GM13976 (cell line): ENCODE data around the gene ATP1B2.
A peak's percentile ranks its signal among the peaks of the same experiment; 100 is the strongest.

Experiments
- DNase-seq: peaks from one replicate; pipeline ENCODE4 v3.0.0; 2012; ENCODE audit warnings: low spot score
- in situ Hi-C: fragments of 300-500 bp; cut with MboI; formaldehyde crosslinking; loops from one replicate; pipeline ENCODE4 v1.12.0; 2022; ENCODE audit warnings: low sequenced_read_pairs, mixed read lengths, inconsistent platforms; ENCODE audit not compliant: unreplicated experiment
- TF ChIP-seq, protein P1 (sequence below): IDR thresholded peaks from 2 replicates; pipeline ENCODE4 v1.5.1; 2012; ENCODE audit warnings: borderline replicate concordance, mild to moderate bottlenecking; ENCODE audit not compliant: insufficient read depth; ENCODE audit errors: extremely low read depth, missing control alignments, control extremely low read depth

The ATP1B2 gene

DNA sequence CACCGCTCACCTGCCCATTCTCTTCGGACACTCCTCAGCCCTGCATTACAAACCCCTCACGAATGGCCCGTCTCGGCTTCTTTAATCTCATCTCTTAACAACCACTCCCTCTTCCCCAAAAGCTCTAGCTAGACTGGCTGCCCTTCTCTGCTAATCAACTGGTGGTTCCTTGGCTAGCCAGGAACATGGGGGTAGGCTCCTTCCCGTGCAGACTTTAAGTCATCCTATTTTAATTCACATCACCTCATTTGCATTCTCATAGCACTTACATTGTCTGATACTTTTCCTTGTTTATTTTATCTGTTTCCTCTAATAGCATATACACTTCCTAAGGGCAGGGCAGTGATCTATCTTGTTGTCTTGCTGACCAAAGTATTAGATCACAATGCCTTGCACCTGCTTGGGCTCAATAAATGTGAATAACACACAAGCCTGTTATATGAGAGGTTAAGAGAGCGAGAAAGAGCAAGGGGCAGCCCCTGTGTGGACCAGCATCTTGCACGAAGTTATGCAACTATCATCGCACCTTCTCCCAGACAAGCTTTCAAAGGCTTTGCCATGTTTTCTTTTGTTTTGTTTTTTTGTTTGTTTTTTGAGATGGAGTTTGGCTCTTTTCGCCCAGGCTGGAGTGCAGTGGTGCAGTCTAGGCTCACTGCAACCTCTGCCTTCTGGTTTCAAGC is 26.8 kb downstream of the ATP1B2 start:
- TF ChIP-seq, protein P1, sequence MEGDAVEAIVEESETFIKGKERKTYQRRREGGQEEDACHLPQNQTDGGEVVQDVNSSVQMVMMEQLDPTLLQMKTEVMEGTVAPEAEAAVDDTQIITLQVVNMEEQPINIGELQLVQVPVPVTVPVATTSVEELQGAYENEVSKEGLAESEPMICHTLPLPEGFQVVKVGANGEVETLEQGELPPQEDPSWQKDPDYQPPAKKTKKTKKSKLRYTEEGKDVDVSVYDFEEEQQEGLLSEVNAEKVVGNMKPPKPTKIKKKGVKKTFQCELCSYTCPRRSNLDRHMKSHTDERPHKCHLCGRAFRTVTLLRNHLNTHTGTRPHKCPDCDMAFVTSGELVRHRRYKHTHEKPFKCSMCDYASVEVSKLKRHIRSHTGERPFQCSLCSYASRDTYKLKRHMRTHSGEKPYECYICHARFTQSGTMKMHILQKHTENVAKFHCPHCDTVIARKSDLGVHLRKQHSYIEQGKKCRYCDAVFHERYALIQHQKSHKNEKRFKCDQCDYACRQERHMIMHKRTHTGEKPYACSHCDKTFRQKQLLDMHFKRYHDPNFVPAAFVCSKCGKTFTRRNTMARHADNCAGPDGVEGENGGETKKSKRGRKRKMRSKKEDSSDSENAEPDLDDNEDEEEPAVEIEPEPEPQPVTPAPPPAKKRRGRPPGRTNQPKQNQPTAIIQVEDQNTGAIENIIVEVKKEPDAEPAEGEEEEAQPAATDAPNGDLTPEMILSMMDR = no peak
- in situ Hi-C loops = no loop called here
- no peak for DNase-seq

DNA sequence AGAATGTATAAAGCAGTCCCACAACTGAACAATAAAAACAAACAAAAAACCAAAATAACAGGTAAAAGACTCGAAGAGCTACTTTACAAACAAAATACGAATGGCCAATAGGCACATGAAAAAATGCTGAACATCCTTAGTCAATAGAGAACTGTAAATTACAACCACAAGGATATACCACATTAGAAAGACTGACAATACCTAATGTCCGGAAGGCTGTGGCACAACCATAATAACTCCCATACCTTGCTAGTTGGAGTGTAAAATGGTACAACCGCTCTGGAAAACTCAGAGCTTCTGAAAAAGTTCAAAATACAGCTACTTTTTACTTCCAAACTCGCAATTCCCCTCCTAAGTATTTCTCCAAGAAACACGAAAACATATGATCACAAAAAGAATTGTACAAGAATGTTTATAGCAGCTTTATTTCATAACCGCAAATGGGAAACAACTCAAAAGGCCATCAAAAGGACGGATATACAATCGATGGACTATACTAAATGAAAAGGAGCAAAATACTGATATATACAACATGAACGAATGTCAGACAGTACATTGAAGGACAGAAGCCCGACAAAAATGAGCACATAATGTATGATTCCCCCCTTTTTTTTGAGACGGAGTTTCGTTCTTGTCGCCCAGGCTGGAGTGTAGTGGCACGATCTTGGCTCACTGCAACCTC is 34.3 kb downstream of the ATP1B2 start:
- no peak for DNase-seq
- in situ Hi-C loops = no loop called here
- TF ChIP-seq, protein P1 = no peak

DNA sequence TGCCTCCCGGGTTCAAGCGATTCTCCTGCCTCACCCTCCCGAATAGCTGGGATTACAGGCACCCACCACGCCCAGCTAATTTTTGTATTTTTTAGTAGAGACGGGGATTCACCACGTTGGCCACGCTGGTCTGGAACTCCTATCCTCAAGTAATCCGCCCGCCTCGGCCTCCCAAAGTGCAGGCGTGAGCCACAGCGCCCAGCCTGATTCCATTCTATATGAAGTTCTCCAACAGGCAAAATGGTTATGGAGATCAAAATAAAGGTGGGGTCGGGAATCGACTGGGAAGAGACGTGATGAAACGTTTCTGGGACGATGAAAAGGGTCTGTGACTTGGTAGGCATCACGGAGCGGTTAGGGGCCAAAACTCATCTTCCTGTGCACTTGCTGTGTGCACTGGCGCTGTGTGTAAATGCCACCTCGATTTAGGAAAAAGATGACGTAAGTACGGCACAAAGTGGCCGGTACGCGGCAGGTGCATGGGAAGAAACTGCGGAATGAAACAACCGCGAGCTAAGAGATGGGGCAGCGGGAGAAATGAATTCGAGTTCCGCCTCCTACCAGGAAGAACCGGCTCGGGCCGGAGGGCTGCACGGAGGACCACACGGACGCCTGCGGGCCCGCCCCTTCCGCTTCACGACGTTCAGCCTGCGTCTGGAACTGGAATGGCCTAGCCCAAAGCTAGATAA is 35.0 kb downstream of the ATP1B2 start:
- in situ Hi-C loops = no loop called here
- DNase-seq = peak; percentile 90
- TF ChIP-seq, protein P1 = no peak

DNA sequence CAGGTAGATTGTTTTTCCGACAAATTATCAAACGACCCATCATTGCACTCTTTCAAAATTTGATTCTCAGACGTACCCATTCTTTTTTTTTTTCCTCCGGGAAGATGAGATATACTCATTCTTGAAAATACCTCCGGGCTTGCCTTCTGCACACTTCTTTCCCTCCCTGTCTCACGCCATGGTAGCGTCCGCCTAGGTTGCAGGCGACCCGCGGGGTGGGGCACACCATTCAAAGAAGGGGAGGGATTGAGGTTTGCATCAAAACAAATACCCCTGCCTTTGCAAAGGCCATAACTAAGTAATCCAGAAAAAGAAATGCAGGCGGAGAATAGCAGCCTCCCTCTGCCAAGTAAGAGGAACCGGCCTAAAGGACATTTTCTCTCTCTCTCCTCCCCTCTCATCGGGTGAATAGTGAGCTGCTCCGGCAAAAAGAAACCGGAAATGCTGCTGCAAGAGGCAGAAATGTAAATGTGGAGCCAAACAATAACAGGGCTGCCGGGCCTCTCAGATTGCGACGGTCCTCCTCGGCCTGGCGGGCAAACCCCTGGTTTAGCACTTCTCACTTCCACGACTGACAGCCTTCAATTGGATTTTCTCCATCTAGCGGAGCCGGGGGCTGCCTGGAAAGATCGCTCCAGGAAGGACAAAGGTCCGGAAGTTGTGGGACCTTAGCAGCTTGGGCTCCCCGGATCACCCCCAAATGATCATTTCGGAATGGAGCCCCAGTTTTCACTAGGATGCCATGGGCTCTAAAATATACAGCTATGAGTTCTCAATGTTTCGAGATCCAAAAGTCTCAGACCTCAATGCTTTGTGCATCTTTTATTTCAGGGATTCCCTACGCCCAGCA is 35.7 kb downstream of the ATP1B2 start:
- DNase-seq = peak; percentile 77
- TF ChIP-seq, protein P1 = no peak
- in situ Hi-C loops = no loop called here

DNA sequence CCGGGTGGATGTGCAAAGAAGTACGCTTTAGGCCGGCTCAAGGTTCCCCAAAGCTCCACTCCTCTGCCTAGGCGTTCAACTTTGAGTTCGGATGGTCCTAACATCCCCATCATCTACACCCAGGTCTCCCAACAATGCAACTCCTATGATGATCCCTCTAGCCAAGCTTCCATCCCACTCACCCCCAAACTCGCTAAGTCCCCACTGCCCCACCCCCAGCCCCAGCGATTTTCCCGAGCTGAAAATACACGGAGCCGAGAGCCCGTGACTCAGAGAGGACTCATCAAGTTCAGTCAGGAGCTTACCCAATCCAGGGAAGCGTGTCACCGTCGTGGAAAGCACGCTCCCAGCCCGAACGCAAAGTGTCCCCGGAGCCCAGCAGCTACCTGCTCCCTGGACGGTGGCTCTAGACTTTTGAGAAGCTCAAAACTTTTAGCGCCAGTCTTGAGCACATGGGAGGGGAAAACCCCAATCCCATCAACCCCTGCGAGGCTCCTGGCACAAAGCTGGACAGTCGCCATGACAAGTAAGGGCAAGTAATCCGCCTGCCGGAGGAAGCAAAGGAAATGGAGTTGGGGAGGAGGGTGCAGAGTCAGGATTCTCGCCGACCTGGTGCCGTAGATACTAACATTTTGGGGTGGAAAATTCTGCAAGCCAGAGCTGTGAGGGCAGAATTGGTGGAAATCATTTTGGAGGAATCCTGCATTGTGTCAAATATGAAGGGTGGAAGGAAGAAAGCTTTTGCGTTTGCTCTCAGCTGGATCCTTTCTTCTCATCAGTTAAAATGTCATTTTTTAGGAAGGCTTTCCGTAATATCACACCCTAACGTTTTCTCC is 36.6 kb downstream of the ATP1B2 start, which contains the start of gene TP53:
Gene TP53 (minus strand): TSS at position 419 of the 836 bp plus-strand sequence. CDS start 10,896 bp downstream, outside the sequence.
- in situ Hi-C loops = no loop called here
- TF ChIP-seq, protein P1 = no peak
- peak; percentile 86 for DNase-seq
